GM19035 (cell line): Measurements from ENCODE around the gene CD48.
"Not testable (repeated sequence)": the region's sequence is repeated elsewhere in the genome, so short reads cannot be mapped to it uniquely, and the experiment has no call there.

Experiments
- ATAC-seq: cut with Tn5 transposase; IDR thresholded peaks from one replicate; pipeline ENCODE4 v1.9.1; 2021; ENCODE audit not compliant: unreplicated experiment

Gene CD48

GRCh38 chr1:160742428-160743127 is 31.0 kb upstream of the CD48 start:
- ATAC-seq = no peak

DNA sequence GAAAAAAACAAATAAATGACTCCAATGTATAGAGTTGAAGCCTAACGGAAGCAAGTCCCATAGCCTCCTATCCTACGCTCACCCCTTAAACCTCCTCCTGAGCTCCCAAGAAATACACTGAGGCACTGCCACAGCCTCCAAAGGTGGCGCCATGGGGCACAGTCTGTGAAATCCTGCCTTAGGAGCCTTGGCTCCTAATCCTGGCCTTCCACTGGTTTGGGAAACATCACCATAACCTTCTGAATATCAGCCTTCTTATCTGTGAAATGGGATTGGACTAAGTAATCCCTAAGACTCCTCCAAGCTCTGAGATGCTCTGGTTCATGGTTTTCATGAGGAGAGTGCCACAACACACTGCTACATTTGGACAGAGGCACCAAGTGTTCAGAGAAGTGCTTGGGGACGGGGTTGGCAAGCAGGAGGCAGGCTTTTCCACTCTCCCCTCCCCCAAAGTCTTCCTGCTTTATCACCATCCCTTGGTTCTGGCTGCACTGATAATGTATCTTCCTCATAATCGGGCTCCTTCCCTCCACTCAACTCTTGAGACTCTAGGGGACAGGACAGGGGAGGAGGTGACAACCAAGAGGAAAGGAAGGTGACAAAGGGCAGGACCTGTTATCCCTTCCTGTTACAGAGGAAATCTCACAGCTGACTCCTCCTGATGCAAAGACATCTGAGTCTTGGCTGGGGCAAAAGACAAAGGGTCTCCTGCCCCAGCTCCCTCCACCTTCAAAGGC is 30.2 kb upstream of the CD48 start:
- no peak for ATAC-seq

GRCh38 chr1:160741092-160741501 is 29.5 kb upstream of the CD48 start:
- ATAC-seq = no peak

- ATAC-seq = no peak
Observed at GRCh38 chr1:160740133-160740688, 28.6 kb upstream of the CD48 start.

DNA sequence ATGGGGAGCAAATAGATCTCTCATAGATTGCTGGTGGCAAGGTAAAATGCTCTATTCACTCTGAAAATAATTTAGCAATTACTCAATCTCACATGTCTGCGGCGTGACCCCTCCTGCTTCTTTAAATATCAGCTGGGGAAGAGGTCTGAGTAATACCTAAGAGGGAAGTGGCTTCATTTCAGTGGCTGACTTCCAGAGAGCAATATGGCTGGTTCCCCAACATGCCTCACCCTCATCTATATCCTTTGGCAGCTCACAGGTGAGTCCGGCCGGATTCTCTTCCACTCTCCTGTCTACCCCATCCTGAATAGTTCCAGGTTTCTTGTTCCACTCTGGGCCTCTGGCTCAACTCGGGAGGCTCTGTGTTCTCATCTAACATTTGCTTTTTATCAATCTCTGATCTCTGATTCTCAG is 27.5 kb upstream of the CD48 start, which contains the start of gene SLAMF7:
Gene SLAMF7 (plus strand): TSS at position 150 of the 414 bp plus-strand sequence. CDS start 55 bp downstream, at position 205.
- ATAC-seq = peak; percentile 55

- no peak for ATAC-seq
Observed at GRCh38 chr1:160738271-160738670, 26.6 kb upstream of the CD48 start.

DNA sequence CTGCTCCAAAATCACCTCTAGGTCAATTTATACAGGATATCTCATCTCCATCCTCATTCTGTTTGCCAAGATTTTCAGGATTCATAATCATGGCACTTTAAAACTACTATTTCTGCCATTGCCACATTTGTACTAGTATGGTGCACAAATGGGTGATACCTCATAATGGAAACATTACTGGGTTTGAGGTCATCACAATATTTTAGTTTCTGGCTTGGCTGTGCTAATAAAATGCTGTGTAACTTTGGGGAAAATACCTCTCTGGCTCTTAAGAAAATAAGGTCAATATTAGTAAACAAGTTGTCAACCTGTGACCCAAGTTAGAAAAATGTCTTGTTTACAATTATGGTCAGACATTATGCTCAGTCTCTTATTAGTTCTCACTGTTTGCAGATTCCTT is 22.7 kb upstream of the CD48 start:
- no peak for ATAC-seq

- ATAC-seq = no peak
Observed at GRCh38 chr1:160733898-160734297, 22.3 kb upstream of the CD48 start.

DNA sequence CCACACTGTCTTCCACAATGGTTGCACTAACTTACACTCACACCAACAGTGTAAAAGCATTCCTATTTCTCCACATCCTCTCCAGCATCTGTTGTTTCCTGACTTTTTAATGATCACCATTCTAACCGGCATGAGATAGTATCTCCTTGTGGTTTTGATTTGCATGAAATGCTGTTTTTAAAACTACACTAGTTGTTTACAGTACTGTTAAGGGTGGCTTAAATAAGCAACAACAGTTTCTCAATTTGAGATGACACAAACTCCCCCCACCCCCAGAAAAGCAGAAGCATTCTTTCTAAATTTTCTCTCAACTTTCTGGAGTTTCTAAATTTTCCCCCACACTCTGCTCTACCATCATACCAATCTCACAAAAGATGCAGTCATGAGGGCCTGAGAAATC is 20.4 kb upstream of the CD48 start:
- peak; percentile 57 for ATAC-seq

GRCh38 chr1:160731564-160731963 is 19.9 kb upstream of the CD48 start:
- not testable (repeated sequence) for ATAC-seq

DNA sequence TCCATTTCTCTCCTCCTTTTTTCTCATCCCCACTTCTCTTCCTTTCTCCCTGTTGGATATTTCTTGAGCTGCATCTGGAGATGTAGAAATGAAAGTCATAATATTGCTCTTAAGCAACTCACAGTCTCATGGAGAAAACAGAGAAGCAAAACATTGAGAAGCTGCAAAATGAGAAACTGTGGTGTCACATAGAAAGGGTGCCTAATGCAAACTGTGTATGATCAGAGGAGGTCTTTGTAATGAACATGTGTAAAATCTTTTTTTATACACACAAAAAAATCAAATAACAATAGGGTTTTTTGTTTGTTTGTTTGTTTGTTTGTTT is 15.7 kb upstream of the CD48 start:
- no peak for ATAC-seq

GRCh38 chr1:160726498-160727315 is 15.1 kb upstream of the CD48 start:
- peak; percentile 86 for ATAC-seq

DNA sequence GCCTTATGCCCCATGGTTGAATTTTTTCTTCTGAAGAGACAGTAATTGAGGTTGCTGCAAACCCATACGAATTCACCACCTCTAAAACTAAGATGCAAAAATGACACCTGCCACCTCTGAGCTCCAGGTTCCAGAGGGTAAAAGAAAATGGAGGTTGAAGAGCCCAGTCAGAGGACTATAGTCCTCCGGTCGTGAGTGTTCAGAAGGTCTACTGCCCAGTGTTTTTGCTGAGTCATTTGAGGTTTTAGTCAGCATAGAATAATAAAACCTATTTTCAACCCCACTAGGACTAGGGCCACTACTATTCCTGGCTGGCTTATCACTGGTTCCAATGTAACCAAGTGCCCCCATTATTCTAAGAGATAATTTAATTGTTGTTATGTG is 14.5 kb upstream of the CD48 start:
- peak; percentile 43 for ATAC-seq

GRCh38 chr1:160724465-160725242 is 13.0 kb upstream of the CD48 start:
- ATAC-seq = no peak

DNA sequence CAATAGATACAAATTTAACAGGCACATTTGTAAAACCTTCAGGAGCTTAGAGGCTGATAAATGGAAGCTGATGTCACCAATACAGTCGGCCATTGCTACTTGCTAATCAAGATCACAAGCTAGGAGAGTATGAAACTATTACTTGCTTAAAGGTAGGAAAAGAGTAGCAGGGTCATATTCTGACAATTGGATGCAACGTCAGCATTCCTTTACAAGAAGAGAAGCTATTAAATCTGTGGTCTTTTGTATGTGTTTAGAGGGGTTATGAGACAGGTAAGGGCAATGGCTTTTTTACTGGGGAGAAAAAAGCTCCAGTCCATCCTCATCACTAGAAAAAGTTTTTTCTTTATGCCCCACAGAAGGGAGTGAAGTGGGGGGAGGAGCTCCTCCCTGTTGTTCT is 11.7 kb upstream of the CD48 start:
- no peak for ATAC-seq

GRCh38 chr1:160722726-160723125 is 11.1 kb upstream of the CD48 start:
- ATAC-seq = no peak

DNA sequence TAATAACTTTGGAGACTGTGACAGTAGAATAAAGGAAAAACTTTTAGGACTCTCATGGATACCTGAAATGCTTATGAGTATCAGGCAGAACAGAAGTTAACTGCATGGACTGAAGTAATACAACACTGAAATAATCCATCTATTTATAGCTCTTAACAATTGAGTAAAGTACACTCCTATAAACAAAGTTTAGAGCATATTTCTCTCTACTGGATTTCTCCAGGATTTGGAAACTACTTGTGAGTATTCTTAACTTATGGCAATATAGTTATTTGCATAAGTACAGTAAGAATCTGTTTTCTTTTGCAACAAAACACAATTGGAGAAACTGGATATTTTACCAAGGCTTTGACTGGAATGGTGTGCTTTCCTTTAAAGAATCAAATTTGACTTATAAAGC is 9.9 kb upstream of the CD48 start:
- no peak for ATAC-seq

DNA sequence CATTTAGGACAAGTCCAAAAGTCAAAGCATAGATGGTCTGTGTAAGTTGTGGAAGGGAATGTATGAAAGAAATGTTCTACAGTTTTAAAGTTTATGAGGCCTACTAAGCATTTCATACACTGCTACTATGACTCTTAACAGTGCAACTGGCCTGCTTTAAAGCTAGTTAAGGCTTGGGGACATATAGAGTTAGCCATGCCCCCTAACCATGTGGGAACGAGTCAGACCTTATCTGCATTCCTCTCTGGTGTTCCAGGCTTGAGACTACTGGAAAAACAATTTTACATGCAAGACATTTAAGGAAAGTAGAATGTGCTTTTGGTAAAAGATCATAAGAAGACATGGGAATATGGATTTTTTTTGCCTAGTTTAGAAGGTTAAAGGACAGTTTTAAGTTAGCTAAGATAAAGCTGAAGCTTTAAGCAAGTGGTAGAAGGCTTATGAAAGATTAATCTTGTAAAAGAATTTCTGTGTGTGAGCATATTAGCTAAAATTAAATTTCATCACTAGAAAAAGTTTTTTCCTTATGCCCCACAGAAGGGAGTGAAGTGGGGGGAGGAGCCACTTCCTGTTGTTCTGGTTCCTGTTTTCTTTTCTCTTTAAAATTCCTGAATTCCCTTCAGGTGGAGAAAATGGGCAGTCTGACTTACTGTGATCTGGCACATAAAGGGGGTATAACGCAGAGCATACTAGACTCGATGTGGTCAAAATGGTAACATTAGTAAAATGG is 8.9 kb upstream of the CD48 start:
- ATAC-seq = no peak

GRCh38 chr1:160718210-160718609 is 6.6 kb upstream of the CD48 start:
- ATAC-seq = no peak

DNA sequence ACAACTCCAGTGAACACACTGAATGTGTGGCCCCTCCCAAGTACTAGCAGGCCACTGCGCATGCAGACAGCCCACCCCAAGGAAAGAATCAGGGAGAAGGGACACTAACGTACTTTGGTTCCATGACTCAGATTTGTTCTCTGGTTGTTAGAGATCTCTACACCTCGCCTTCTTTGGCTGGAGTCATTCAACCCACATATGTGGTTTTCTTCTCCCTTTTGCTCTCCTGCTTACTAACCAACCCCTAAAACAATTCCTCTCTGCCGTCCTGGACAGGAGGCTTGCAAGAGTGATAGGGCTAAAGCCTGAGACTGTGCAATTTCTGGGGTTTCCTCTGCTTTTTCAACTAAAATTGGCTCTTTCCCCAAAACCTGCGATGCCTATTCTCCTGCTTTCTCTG is 5.7 kb upstream of the CD48 start:
- ATAC-seq = no peak
